GM18502 (cell line): ENCODE results near the gene AZIN2.
"Not testable (repeated sequence)": the region's sequence is repeated elsewhere in the genome, so short reads cannot be mapped to it uniquely, and the experiment has no call there.

Source experiments
- ATAC-seq: cut with Tn5 transposase; IDR thresholded peaks from one replicate; pipeline ENCODE4 v1.9.1; 2021; ENCODE audit warnings: mild to moderate bottlenecking; ENCODE audit not compliant: unreplicated experiment, poor library complexity

The AZIN2 gene

GRCh38 chr1:33056426-33056825 lies 24.5 kb upstream of the AZIN2 start:
- no peak for ATAC-seq

- ATAC-seq, result no peak
These were observed 23.9 kb upstream of the AZIN2 start for GRCh38 chr1:33057095-33057494.

GRCh38 chr1:33060579-33061083 lies 20.3 kb upstream of the AZIN2 start:
- no peak for ATAC-seq

- ATAC-seq, result no peak
These were observed 19.1 kb upstream of the AZIN2 start for GRCh38 chr1:33061834-33062233.

- not testable (repeated sequence) for ATAC-seq
These were observed 16.7 kb upstream of the AZIN2 start for GRCh38 chr1:33064284-33064683.

GRCh38 chr1:33065301-33065700 lies 15.7 kb upstream of the AZIN2 start:
- ATAC-seq, result no peak

GRCh38 chr1:33066477-33066876 lies 14.5 kb upstream of the AZIN2 start:
- ATAC-seq, result not testable (repeated sequence)

GRCh38 chr1:33068108-33068507 lies 12.8 kb upstream of the AZIN2 start:
- not testable (repeated sequence) for ATAC-seq

- ATAC-seq, result no peak
These were observed 10.3 kb upstream of the AZIN2 start for GRCh38 chr1:33070628-33071027.

- ATAC-seq, result no peak
These were observed 8.2 kb upstream of the AZIN2 start for GRCh38 chr1:33072707-33073106.

GRCh38 chr1:33074193-33074945 lies 6.6 kb upstream of the AZIN2 start:
- ATAC-seq, result no peak

- ATAC-seq, result no peak
These were observed 2.8 kb upstream of the AZIN2 start for GRCh38 chr1:33078030-33078591.

- no peak for ATAC-seq
These were observed 580 bp upstream of the AZIN2 start for GRCh38 chr1:33080373-33080772.

GRCh38 chr1:33081554-33082305 lies 777 bp downstream of the AZIN2 start:
- no peak for ATAC-seq

- ATAC-seq, result no peak
These were observed 1.7 kb downstream of the AZIN2 start for GRCh38 chr1:33082575-33083108.

- no peak for ATAC-seq
These were observed 4.4 kb downstream of the AZIN2 start for GRCh38 chr1:33085332-33085731.

- ATAC-seq, result no peak
These were observed 5.5 kb downstream of the AZIN2 start for GRCh38 chr1:33086384-33086850.

GRCh38 chr1:33087677-33088076 lies 6.7 kb downstream of the AZIN2 start:
- no peak for ATAC-seq

- ATAC-seq, result no peak
These were observed 7.4 kb downstream of the AZIN2 start for GRCh38 chr1:33088119-33088906.

- no peak for ATAC-seq
These were observed 8.5 kb downstream of the AZIN2 start for GRCh38 chr1:33089457-33089856.
